SJCRH30 (cell line): ENCODE data around the gene TXLNA. TPM values are rescaled to one million over a fixed set of nuclear protein-coding genes. Genes with fewer than 3 reads are reported as not detected.

Source experiments
- DNase-seq, 2 experiments: peaks; one replicate each; pipeline ENCODE4 v3.0.0-alpha.2; 2015 to 2020
- H3K27ac ChIP-seq: fragments of 250-450 bp; sonication (Bioruptor Pico); 2 replicates; pipeline ENCODE4 v1.5.1; 2020; ENCODE audit warnings: mild to moderate bottlenecking, moderate library complexity
- H3K27me3 ChIP-seq: fragments of 250-450 bp; sonication (Bioruptor Pico); 2 replicates; pipeline ENCODE4 v1.5.1; 2020; ENCODE audit warnings: mild to moderate bottlenecking, moderate library complexity
- H3K36me3 ChIP-seq: fragments of 250-450 bp; sonication (Bioruptor Pico); 2 replicates; pipeline ENCODE4 v1.5.1; 2020; ENCODE audit warnings: mild to moderate bottlenecking, moderate library complexity
- H3K4me1 ChIP-seq: fragments of 250-450 bp; sonication (Bioruptor Pico); 2 replicates; pipeline ENCODE4 v1.5.1; 2020; ENCODE audit warnings: mild to moderate bottlenecking, moderate library complexity
- H3K4me3 ChIP-seq: fragments of 250-450 bp; sonication (Bioruptor Pico); 2 replicates; pipeline ENCODE4 v1.5.1; 2020; ENCODE audit warnings: mild to moderate bottlenecking, moderate library complexity
- H3K9me3 ChIP-seq: fragments of 250-450 bp; sonication (Bioruptor Pico); replicated peaks from 2 replicates; pipeline ENCODE4 v1.5.1; 2020; ENCODE audit warnings: mild to moderate bottlenecking, moderate library complexity
- total RNA-seq: library from RNA; depleted of rRNA; stranded (reverse); fragments of >200 nt; shearing (Covaris generic); gene quantifications from 2 replicates; pipeline ENCODE4 v1.2.3, GENCODE V29; 2014

TXLNA gene
- total RNA-seq, 1 experiment from 2014 or later, result 83.5 TPM

DNA sequence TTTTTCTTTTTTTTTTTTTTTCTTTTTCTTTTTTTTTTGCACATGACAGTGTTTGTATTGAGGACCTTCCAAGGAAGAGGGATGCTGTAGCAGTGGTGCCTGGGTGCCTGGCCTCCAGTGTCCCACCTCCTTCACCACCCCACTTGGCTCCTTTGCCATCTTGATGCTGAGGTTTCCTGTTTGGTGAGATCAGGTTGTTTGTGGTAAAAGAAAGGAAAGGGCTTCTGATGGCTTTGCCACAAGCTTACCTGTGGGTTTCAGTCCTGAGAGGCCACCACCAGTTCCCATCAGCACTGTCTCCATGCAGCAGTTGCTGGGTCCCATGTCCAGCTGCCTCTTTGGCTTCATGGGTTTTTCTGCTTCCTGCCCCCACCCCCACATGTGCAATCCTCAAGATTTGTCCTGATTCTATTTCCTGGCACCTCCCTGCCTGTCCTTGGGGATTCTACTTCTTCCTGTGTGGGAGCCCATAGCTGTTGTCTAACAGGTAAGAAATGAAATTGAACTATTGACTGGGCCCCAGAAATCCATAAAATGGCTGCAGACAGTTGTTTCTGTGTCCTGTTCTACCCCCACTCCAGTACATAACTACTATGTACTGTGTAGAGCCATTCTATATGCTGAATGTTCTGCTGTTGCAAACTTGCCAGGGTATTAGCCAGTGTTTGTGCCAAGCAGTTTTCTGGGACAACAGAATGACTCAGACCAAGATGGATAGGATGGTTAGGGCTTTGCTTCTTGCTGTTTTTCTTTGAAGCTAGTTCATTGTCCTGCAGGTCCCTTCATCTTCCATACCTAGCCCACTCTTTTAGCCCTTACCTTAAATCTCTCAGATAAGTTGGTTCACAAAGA, 16.7 kb downstream of the TXLNA start:
- H3K27me3 ChIP-seq, result no peaks in the 10 kb centered on the region
- H3K4me3 ChIP-seq, result no peak overlapping the region
- peaks cover 52% of the 10 kb centered on the region for H3K36me3 ChIP-seq
- no peak overlapping the region for H3K27ac ChIP-seq
- peaks cover 6% of the 10 kb centered on the region; the same call in 1 of the 2 replicates for H3K4me1 ChIP-seq
- no peak for DNase-seq
- H3K9me3 ChIP-seq, result no peaks in the 10 kb centered on the region

DNA sequence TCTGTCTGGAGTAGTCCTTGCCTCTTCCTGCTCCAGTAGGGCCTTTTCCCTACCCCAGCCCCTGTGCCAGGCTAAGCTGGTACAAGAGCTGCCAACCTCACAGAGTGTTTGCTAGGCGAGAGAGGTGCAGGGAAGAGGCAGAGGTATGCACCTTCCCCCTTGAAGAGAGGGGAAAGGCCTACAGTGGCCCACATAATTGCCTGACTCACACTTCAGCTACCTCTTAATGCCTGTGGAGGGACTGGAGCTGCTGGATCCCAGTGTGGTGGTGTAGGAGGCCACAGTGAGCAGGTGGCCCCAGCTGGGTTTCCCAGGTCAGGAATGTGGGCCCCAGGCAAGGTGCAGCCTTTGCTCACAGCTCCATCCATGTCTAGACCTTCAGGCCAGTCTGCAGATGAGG, 17.6 kb downstream of the TXLNA start:
- DNase-seq, result no peak
- Histone ChIP-seq H3K27ac (no peak overlapping the region), H3K4me3 (no peak overlapping the region), H3K4me1 (peaks cover 6% of the 10 kb centered on the region; the same call in 1 of the 2 replicates), H3K27me3 (no peaks in the 10 kb centered on the region), H3K36me3 (peaks cover 43% of the 10 kb centered on the region), H3K9me3 (no peaks in the 10 kb centered on the region)

DNA sequence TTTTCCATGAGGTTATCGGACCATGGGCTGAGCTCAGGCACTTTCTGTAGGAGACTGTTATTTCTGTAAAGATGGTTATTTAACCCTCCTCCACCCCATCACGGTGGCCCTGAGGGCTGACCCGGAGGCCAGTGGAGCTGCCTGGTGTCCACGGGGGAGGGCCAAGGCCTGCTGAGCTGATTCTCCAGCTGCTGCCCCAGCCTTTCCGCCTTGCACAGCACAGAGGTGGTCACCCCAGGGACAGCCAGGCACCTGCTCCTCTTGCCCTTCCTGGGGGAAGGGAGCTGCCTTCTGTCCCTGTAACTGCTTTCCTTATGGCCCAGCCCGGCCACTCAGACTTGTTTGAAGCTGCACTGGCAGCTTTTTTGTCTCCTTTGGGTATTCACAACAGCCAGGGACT, 18.4 kb downstream of the TXLNA start:
- H3K27ac ChIP-seq, result no peak overlapping the region
- DNase-seq, result no peak

DNA sequence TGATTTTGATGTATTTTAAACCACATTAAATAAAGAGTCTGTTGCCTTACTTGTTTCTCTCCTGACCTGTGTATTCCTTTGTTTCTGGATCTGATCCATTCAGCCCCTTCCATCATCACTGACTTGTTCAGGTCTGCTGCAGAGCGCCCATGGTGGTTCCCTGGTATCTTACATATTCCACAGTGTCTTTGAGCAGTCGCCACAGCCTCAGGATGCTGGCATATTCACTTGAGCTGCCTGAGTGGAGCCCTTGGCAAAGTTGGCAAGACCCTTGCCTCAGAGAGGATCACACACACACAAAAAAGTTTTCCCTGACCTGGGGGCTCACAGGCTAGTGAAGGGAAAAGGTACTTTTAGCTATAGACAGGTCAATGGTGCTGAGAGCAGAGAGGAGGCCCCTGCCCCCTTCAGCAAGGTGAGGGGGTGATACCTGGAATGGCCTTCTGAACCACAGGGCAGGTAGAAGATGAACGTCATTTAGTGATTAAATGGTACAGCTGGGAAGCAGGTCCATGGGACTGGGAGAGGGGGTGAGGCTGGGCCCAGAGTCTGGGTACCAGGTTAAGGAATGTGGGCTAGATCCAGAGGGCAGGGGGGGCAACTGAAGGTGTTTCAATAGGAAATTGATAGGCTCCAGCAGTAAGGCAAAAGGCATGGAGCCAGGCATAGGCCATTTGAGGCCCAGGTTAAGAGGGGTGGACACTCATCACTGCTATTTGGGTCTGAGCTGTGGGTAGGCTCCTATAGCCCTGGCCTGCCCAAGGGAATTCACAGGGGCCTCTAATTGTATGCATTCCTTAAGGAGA, 19.0 kb downstream of the TXLNA start:
- H3K27me3 ChIP-seq, result no peaks in the 10 kb centered on the region
- peaks cover 30% of the 10 kb centered on the region for H3K36me3 ChIP-seq
- DNase-seq, result no peak
- peaks cover 6% of the 10 kb centered on the region; the same call in 1 of the 2 replicates for H3K4me1 ChIP-seq
- H3K9me3 ChIP-seq, result no peaks in the 10 kb centered on the region
- no peak overlapping the region for H3K27ac ChIP-seq
- H3K4me3 ChIP-seq, result no peak overlapping the region

More for the DNA sequence above, 18.4 kb downstream of the TXLNA start:
- H3K4me1 ChIP-seq, result peaks cover 6% of the 10 kb centered on the region; the same call in 1 of the 2 replicates
- no peaks in the 10 kb centered on the region for H3K27me3 ChIP-seq
- peaks cover 35% of the 10 kb centered on the region for H3K36me3 ChIP-seq
- no peaks in the 10 kb centered on the region for H3K9me3 ChIP-seq
- no peak overlapping the region for H3K4me3 ChIP-seq

DNA sequence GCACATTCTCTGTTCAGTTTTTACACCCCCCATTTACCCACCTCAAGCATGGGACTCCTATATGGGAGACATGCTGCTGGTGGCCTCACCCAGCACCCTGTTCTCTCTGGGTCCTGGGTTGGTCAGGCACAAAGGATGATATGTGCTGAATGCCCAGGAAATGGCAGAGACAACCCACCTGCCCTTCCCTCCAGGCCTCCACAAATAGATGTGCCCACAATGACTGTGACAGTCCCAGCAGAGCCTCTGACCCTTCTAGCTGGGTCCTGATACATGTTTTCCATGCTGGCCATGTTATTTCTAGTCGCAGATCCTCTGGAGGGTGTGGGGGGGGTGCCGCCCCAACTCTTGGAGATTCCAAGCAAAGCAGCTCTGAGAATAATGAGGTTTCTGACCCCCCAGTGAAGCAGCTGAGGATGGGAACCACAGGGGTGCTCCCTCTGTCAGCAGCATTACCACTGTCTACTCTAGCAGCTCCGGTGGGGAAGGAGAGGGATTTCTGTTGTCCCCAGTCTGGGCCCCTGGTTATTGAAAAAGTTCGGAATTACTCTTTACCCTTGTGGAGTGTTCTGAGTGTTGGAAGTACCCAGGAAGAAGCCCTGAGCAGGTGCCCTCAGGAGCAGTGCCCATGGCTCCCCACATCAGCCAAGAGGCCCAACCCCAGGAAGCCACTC, 19.7 kb downstream of the TXLNA start:
- Histone ChIP-seq H3K4me3 (no peak overlapping the region), H3K4me1 (peaks cover 6% of the 10 kb centered on the region; the same call in 1 of the 2 replicates), H3K36me3 (peaks cover 24% of the 10 kb centered on the region), H3K27ac (no peak overlapping the region), H3K27me3 (no peaks in the 10 kb centered on the region), H3K9me3 (no peaks in the 10 kb centered on the region)
- DNase-seq, result no peak

DNA sequence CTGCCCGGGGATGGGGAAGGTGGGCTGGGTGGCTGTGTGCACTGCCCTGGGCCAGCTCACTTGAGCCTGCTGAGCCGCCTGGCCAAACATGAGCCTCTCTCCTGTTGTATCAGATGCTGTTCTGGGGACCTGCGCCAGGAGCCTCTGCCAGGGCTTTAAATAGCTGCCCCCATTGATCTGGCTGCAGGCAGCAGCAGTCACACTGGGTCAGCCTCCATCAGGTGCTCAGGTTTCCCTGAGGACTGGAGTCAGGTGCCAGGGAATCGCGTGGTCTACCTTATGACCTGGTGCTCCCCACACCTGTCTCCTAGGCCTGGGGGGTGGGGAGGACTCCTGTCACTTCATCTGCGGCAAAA, 20.2 kb downstream of the TXLNA start:
- Histone ChIP-seq H3K27me3 (no peaks in the 10 kb centered on the region), H3K27ac (no peak overlapping the region), H3K4me3 (peak overlapping the region; percentile 60)

DNA sequence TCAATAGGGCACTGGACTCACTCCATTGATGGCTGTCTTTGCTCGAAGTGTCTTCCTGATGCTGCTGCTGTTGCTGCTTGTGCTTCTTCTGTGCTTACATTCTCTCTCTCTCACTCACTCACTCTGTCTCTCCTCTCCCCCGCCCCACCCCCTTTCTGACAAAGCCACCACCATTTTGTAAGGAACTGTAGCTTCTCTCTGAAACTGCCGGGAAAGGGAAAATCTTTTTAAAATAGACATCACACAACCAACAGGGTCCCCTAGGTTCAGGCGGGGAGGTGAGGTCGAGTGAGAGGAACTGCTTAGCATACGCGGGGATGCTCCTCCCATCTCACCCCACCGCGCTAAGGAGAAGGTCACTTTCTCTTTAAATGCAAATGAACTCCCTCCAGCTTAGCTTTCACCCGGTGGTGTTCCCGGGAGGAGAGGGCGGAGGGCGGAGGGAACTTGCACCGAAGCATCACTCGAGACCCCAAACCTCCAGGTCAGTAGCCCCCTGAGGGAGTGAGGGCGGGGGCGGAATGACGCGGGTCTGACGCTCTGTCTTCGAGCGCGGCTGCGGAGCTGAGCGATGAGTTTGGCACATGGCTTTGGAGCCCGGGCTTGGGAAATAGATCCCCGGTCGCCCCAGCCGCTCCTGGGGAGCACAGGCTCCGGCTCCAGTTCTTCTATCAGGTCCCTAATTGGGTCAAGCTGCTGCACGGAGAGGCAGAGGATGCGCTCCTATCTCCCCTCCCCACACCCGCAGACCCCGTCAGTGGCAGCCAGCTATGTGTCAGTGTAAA, 20.9 kb downstream of the TXLNA start, which contains the start of gene CCDC28B:
Gene CCDC28B, plus strand, starts transcription at position 370 of the 785 bp plus-strand sequence. CDS start 1,341 bp downstream, outside the sequence.
- H3K4me3 ChIP-seq, result peak within 1 kb of the TSS; percentile 60
- peaks cover 6% of the 10 kb centered on the region; the same call in 1 of the 2 replicates for H3K4me1 ChIP-seq
- peak; percentile 56 to 71 for DNase-seq
- no peaks in the 10 kb centered on the region for H3K27me3 ChIP-seq
- H3K27ac ChIP-seq, result no peak within 1 kb of the TSS; the same call in 1 of the 2 replicates
- no peaks in the 10 kb centered on the region for H3K9me3 ChIP-seq
- peaks cover 11% of the 10 kb centered on the region for H3K36me3 ChIP-seq

More for the DNA sequence above, 20.2 kb downstream of the TXLNA start:
- no peaks in the 10 kb centered on the region for H3K9me3 ChIP-seq
- H3K36me3 ChIP-seq, result peaks cover 19% of the 10 kb centered on the region
- no peak for DNase-seq
- H3K4me1 ChIP-seq, result peaks cover 6% of the 10 kb centered on the region; the same call in 1 of the 2 replicates

DNA sequence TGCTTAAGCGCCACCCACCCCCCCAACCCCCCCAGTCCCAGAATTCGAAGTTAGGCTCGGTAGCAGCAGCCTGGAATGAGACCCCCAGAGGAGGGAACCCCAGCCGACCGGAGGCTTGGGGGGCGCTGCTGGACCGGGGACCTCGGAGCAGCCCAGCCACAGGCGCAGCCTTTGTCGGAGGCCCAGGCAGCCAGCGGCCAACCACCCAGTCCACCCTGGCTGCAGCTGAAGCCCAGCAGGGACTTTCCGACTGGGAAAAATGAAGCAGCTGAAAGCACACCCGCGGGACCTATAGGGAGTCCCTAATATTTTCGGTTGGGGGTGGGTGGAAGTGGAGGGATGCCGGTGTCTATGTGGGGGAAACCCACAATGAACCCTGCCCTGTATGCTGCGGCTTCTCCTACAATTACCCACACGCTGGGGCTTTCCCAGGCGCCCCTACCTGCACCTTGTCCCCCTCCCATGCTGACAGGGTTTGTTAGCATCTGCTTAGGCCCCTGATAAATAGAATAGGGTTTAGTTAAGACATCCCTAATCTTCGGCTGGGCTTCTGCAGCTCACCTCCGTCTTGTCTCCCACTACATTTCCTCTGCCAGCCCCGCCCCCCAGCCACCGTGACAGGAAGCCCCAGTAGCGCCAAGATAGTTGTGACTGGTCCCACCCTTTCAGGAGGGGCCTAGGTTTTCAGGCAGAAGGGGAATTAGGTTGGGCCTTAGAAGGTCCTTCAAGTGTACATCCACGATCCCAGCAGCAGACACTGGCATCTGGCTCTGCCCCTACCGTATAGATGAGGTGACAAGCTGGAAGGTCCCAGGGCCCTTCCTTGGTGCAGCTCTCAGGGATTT, 21.8 kb downstream of the TXLNA start:
- Histone ChIP-seq H3K9me3 (no peaks in the 10 kb centered on the region), H3K27me3 (no peaks in the 10 kb centered on the region), H3K4me3 (peak overlapping the region; percentile 60), H3K36me3 (peaks cover 7% of the 10 kb centered on the region), H3K4me1 (peaks cover 6% of the 10 kb centered on the region; the same call in 1 of the 2 replicates), H3K27ac (no peak overlapping the region)
- DNase-seq, result peak; percentile 68 to 69

DNA sequence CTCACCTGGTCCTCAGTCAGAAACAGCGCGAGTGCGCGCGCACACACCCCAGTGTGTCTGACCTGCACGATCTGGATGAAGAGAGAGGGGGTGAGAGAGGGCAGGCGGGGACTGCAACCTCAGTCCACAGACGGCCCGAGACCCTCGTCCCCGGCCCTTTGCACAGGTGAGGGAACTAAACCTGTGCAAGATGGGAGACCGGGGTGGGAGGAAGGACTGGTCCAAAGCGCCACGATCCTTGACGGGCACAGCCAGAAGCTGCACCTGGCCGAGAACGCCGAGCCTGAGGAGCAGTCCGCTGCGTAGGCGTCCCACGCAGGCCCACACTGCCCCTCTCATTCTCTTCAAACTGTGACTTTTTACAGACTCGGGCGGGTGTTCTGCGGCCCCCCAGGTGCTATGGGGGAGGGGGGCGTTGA, 25.5 kb downstream of the TXLNA start:
- no peaks in the 10 kb centered on the region for H3K36me3 ChIP-seq
- no peak for DNase-seq
- peak overlapping the region; percentile 64 for H3K4me3 ChIP-seq
- H3K27ac ChIP-seq, result no peak overlapping the region
- no peaks in the 10 kb centered on the region for H3K27me3 ChIP-seq
- H3K9me3 ChIP-seq, result no peaks in the 10 kb centered on the region
- H3K4me1 ChIP-seq, result peaks cover 10% of the 10 kb centered on the region

DNA sequence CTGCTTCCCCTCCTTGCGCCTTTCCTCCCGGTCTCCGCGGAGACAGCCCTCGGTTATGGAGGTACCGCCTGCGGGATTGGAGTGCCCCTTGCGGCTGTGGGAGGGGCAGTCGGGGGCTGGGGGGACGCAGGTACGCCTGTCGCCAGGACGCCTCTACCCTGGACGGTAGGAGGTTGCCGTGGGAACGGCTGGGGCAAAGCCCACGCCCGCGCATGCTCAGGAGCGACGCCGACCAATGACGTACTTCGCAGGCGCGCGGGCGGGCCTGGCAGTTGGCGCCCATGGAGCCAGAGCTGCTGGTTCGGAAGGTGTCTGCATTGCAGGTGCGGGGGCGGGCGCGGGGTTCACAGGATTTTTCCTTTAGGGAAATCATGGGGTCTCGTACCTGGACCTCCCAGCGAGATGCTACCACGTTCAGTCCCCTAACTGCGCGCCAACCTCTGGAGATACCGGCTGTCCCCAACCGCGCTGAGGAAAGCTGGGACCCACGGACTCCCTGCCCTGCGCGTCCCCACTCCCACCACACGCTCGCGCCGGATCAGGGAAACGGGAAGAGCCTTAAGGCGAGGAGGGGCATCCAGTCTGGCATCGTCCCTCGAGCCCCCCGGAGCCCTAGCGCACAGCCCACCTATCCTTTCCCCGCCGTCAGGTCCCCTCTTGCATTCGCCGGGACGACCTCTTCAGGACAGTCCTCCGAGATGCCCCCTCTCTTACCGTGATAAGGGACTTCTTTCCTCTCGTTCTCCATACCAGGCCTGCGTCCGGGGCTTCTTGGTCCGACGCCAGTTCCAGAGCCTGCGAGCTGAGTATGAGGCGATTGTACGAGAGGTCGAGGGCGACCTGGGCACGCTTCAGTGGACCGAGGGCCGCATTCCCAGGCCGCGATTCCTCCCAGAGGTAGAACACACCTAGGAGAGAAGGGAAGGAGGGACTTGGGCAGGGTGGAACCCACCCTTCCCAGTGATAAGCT, 26.2 kb downstream of the TXLNA start, which contains the start of gene IQCC:
Gene IQCC, plus strand, starts transcription at position 271 of the 970 bp plus-strand sequence. Its CDS starts 11 bp downstream, at position 282.
- Histone ChIP-seq H3K9me3 (no peaks in the 10 kb centered on the region), H3K36me3 (no peaks in the 10 kb centered on the region), H3K27ac (peak within 1 kb of the TSS; percentile 11; the same call in 1 of the 2 replicates), H3K4me1 (peaks cover 10% of the 10 kb centered on the region), H3K27me3 (no peaks in the 10 kb centered on the region), H3K4me3 (peak within 1 kb of the TSS; percentile 64)
- peak; percentile 87 to 89 for DNase-seq

DNA sequence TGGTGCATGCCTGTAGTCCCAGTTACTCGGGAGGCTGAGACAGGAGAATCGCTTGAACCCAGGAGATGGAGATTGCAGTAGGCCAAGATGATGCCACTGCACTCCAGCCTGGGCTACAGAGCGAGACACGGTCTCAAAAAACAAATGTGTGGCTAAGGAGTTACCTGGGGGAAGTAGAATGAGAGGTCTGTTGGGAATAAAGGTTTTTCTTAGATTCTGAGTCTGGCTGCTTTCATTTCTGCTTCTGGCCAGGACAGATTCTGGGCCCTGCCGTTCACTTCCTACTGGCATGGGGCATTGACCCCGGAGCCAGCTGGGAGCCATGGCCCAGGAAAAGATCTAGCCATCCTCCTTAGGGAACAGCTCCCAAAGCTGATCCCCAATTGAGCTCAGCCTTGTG, 29.0 kb downstream of the TXLNA start:
- no peaks in the 10 kb centered on the region for H3K9me3 ChIP-seq
- H3K36me3 ChIP-seq, result no peaks in the 10 kb centered on the region
- no peak overlapping the region for H3K4me3 ChIP-seq
- H3K27me3 ChIP-seq, result no peaks in the 10 kb centered on the region
- no peak for DNase-seq
- no peak overlapping the region for H3K27ac ChIP-seq
- H3K4me1 ChIP-seq, result peaks cover 10% of the 10 kb centered on the region

DNA sequence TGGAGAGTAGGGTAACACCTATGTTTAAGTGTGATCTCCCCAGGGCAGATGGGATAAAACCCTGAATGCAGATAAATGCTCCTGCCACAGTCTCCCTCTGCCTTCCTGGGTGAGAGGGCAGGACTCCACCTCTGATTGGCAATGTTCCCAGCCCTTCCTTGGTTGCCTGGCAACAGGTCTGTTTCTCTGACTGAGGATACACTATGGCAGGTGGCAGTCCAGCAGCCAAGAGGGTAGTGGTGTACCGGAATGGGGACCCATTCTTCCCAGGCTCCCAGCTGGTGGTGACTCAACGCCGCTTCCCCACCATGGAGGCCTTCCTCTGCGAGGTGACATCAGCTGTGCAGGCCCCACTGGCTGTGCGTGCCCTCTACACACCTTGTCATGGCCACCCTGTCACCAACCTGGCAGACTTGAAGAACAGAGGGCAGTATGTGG, 29.4 kb downstream of the TXLNA start, which contains the start of gene DCDC2B:
Gene DCDC2B, plus strand, starts transcription at position 199 of the 438 bp plus-strand sequence. Its CDS starts 5 bp downstream, at position 204.
- H3K4me1 ChIP-seq, result peaks cover 10% of the 10 kb centered on the region
- peak; percentile 96 for DNase-seq
- H3K9me3 ChIP-seq, result no peaks in the 10 kb centered on the region
- no peak within 1 kb of the TSS for H3K4me3 ChIP-seq
- H3K36me3 ChIP-seq, result no peaks in the 10 kb centered on the region
- no peaks in the 10 kb centered on the region for H3K27me3 ChIP-seq
- peak within 1 kb of the TSS; percentile 9; the same call in 1 of the 2 replicates for H3K27ac ChIP-seq
